NB4 (cell line): ENCODE measurements around the gene PAPSS1.

Source experiments
- POLR2A ChIP-seq: IDR thresholded peaks from 2 replicates; pipeline ENCODE4 v1.6.1; 2011; ENCODE audit warnings: mild to moderate bottlenecking; ENCODE audit not compliant: insufficient read length; ENCODE audit errors: extremely low read depth
- TF ChIP-seq, protein P1 (sequence below): IDR thresholded peaks from one replicate; pipeline ENCODE4 v1.5.1; 2012; ENCODE audit warnings: low read depth, low read length

DNA sequence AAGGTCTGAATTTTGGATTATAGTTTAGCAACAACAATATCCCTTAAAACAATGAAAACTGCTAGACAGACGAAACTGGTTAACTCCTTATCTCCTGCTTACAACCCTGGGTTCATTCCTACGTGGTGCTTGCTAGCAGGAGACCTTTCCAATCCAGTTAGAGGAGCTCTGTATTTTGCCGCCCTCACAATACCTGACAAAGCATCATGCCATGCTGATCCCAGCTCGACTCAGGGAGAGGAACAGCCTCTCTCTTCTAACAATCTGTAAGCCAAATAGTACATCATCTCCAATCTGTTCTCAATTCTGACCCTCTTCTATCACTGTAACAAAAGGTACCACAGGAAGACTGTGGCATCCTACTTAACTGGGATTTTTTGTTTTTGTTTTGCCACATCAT lies 74.4 kb downstream of the PAPSS1 start:
- TF ChIP-seq POLR2A = no peak
- TF ChIP-seq, protein P1, sequence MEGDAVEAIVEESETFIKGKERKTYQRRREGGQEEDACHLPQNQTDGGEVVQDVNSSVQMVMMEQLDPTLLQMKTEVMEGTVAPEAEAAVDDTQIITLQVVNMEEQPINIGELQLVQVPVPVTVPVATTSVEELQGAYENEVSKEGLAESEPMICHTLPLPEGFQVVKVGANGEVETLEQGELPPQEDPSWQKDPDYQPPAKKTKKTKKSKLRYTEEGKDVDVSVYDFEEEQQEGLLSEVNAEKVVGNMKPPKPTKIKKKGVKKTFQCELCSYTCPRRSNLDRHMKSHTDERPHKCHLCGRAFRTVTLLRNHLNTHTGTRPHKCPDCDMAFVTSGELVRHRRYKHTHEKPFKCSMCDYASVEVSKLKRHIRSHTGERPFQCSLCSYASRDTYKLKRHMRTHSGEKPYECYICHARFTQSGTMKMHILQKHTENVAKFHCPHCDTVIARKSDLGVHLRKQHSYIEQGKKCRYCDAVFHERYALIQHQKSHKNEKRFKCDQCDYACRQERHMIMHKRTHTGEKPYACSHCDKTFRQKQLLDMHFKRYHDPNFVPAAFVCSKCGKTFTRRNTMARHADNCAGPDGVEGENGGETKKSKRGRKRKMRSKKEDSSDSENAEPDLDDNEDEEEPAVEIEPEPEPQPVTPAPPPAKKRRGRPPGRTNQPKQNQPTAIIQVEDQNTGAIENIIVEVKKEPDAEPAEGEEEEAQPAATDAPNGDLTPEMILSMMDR = no peak
